Upper lobe of left lung (tissue), 6 donors: ENCODE data around the gene ITPR2. TPM values are rescaled to one million over a fixed set of nuclear protein-coding genes. Genes with fewer than 3 reads are reported as not detected.
A peak's percentile ranks its signal among the peaks of the same experiment; 100 is the strongest.

Source experiments
- ATAC-seq, 2 donors: fragments of 200-7000 bp; cut with Tn5 transposase; one replicate each; pipeline ENCODE4 v1.9.1; 2022; ENCODE audit warnings: mild to moderate bottlenecking in 2 of 2, moderate library complexity in 2 of 2; ENCODE audit not compliant: low FRiP score in 2 of 2
- DNase-seq, 2 donors: peaks; one replicate each; pipeline ENCODE4 v3.0.0-alpha.2; 2019 to 2020
- H3K27ac ChIP-seq, 4 donors: fragments of 200-600 bp; sonication (generic); one replicate each; pipeline ENCODE4 v1.5.1; 2016 to 2019
- H3K27me3 ChIP-seq, 4 donors: fragments of 200-600 bp; sonication (generic); one replicate each; pipeline ENCODE4 v1.5.1; 2017 to 2019
- H3K36me3 ChIP-seq, 4 donors: fragments of 200-600 bp; sonication (generic); one replicate each; pipeline ENCODE4 v1.5.1; 2016 to 2019
- H3K4me1 ChIP-seq, 4 donors: fragments of 200-600 bp; sonication (generic); one replicate each; pipeline ENCODE4 v1.5.1; 2018 to 2019
- H3K4me3 ChIP-seq, 4 donors: fragments of 200-600 bp; sonication (generic); one replicate each; pipeline ENCODE4 v1.5.1; 2017 to 2019; ENCODE audit warnings: mild to moderate bottlenecking in 2 of 4, moderate library complexity in 1 of 4
- H3K9me3 ChIP-seq, 4 donors: fragments of 200-600 bp; sonication (generic); one replicate each; pipeline ENCODE4 v1.5.1; 2018 to 2019
- CTCF ChIP-seq, 6 experiments: fragments of 450-650 bp in 4 of 6; fragments of 200-600 bp in 2 of 6; sonication (generic) in 2 of 6; IDR thresholded peaks; one replicate each; pipeline ENCODE4 v1.5.1; 2016 to 2019; ENCODE audit warnings: antibody characterized with exemption in 6 of 6
- EP300 ChIP-seq, 4 donors: sonication (generic); formaldehyde crosslinking; IDR thresholded peaks; one replicate each; pipeline ENCODE4 v1.5.1; 2017; ENCODE audit warnings: antibody characterized with exemption in 4 of 4, control low read depth in 2 of 4
- POLR2A ChIP-seq, 4 donors: fragments of 450-650 bp; IDR thresholded peaks; one replicate each; pipeline ENCODE4 v1.5.1; 2016 to 2017; ENCODE audit warnings: antibody characterized with exemption in 4 of 4, mild to moderate bottlenecking in 2 of 4
- POLR2AphosphoS5 ChIP-seq, 2 donors: sonication (generic); formaldehyde crosslinking; IDR thresholded peaks; one replicate each; pipeline ENCODE4 v1.5.1; 2017; ENCODE audit warnings: antibody characterized with exemption in 2 of 2
- WGBS, 2 donors: methylation state at CpG; one replicate each; pipeline ENCODE4 v1.1.5; 2017 to 2018; 5-methylcytosine and 5-hydroxymethylcytosine counted together
- total RNA-seq, 6 donors: library from RNA; depleted of rRNA in 4 of 6; stranded (reverse); fragments of >200 nt in 4 of 6; gene quantifications; one replicate each; pipeline versions ENCODE4 v1.1.0 to v1.2.1, GENCODE V29; 2016 to 2021
- donor health status: DM: no; HTN: no; CAD: no; lungs with moderate emphysema.
- donor health status: DM: no; HTN: yes; CAD: no; lungs with severe emphysema.

ITPR2 gene
- total RNA-seq, 6 donors from 2014 or later: 35.5 to 115 (median 45.0) TPM

GRCh38 chr12:26701604-26702215 lies 131.3 kb downstream of the ITPR2 start:
- Histone ChIP-seq H3K27me3 (no peaks in the 10 kb centered on the region), H3K9me3 (no peaks in the 10 kb centered on the region), H3K4me1 (peaks cover 6 to 17% (median 12%) of the 10 kb centered on the region in 4 donors), H3K36me3 (peaks cover 0 to under 1% (median 0%) of the 10 kb centered on the region in 4 donors), H3K4me3 (no peak overlapping the region), H3K27ac (no peak overlapping the region)
- ATAC-seq: peak in 1 of 2 donors; percentile 51
- TF ChIP-seq POLR2A (IDR thresholded peaks at IDR 0.05): no peak
- TF ChIP-seq EP300 (IDR thresholded peaks at IDR 0.05): no peak
- peak in 5 of 6 experiments; percentile 14 to 47 (median 39) for TF ChIP-seq CTCF (IDR thresholded peaks at IDR 0.05)
- WGBS, 2 donors: 92 to 94% methylated on average over 1 of the region's 1 CpG
- DNase-seq: no peak

GRCh38 chr12:26700430-26700829 lies 132.6 kb downstream of the ITPR2 start:
- 65 to 76% methylated on average over 4 of the region's 4 CpGs for WGBS, 2 donors

GRCh38 chr12:26699237-26699636 lies 133.8 kb downstream of the ITPR2 start:
- Histone ChIP-seq H3K4me1 (peaks cover 0 to 3% (median under 1%) of the 10 kb centered on the region in 4 donors), H3K4me3 (no peak overlapping the region), H3K9me3 (no peaks in the 10 kb centered on the region), H3K27me3 (no peaks in the 10 kb centered on the region), H3K36me3 (peaks cover 0 to 12% (median 0%) of the 10 kb centered on the region in 4 donors), H3K27ac (no peak overlapping the region)
- DNase-seq (no peak), ATAC-seq (no peak)
- WGBS, 2 donors: 98% methylated on average over 2 of the region's 2 CpGs
- TF ChIP-seq POLR2AphosphoS5 (IDR thresholded peaks at IDR 0.05): no peak
- no peak for TF ChIP-seq EP300 (IDR thresholded peaks at IDR 0.05)
- no peak for TF ChIP-seq CTCF (IDR thresholded peaks at IDR 0.05)
- TF ChIP-seq POLR2A (IDR thresholded peaks at IDR 0.05): no peak

More at GRCh38 chr12:26700430-26700829, 132.6 kb downstream of the ITPR2 start:
- no peak for DNase-seq
- no peaks in the 10 kb centered on the region for H3K9me3 ChIP-seq
- H3K27ac ChIP-seq: no peak overlapping the region
- ATAC-seq: peak in 1 of 2 donors; percentile 26
- no peaks in the 10 kb centered on the region for H3K27me3 ChIP-seq
- peaks cover 6 to 14% (median 11%) of the 10 kb centered on the region in 4 donors for H3K4me1 ChIP-seq
- H3K36me3 ChIP-seq: peaks cover 0 to 12% (median 0%) of the 10 kb centered on the region in 4 donors
- no peak overlapping the region for H3K4me3 ChIP-seq
- TF ChIP-seq POLR2A (IDR thresholded peaks at IDR 0.05): no peak
- no peak for TF ChIP-seq EP300 (IDR thresholded peaks at IDR 0.05)
- no peak for TF ChIP-seq CTCF (IDR thresholded peaks at IDR 0.05)
- no peak for TF ChIP-seq POLR2AphosphoS5 (IDR thresholded peaks at IDR 0.05)

GRCh38 chr12:26698186-26698585 lies 134.8 kb downstream of the ITPR2 start:
- no peak for ATAC-seq
- no peak for DNase-seq
- no peak overlapping the region for H3K27ac ChIP-seq
- H3K9me3 ChIP-seq: no peaks in the 10 kb centered on the region
- 96% methylated on average over 4 of the region's 4 CpGs for WGBS, 2 donors
- peaks cover 0 to 12% (median 0%) of the 10 kb centered on the region in 4 donors for H3K36me3 ChIP-seq
- TF ChIP-seq CTCF (IDR thresholded peaks at IDR 0.05) (no peak), POLR2AphosphoS5 (IDR thresholded peaks at IDR 0.05) (no peak), EP300 (IDR thresholded peaks at IDR 0.05) (no peak), POLR2A (IDR thresholded peaks at IDR 0.05) (no peak)
- H3K27me3 ChIP-seq: no peaks in the 10 kb centered on the region
- no peak overlapping the region for H3K4me3 ChIP-seq
- no peaks in the 10 kb centered on the region for H3K4me1 ChIP-seq

GRCh38 chr12:26697217-26697616 lies 135.8 kb downstream of the ITPR2 start:
- H3K36me3 ChIP-seq: peaks cover 0 to 12% (median 0%) of the 10 kb centered on the region in 4 donors
- H3K27me3 ChIP-seq: no peaks in the 10 kb centered on the region
- DNase-seq (no peak), ATAC-seq (no peak)
- H3K4me3 ChIP-seq: no peak overlapping the region
- H3K4me1 ChIP-seq: no peaks in the 10 kb centered on the region
- no peaks in the 10 kb centered on the region for H3K9me3 ChIP-seq
- no peak overlapping the region for H3K27ac ChIP-seq
- no peak for TF ChIP-seq POLR2AphosphoS5 (IDR thresholded peaks at IDR 0.05)
- no peak for TF ChIP-seq CTCF (IDR thresholded peaks at IDR 0.05)
- TF ChIP-seq POLR2A (IDR thresholded peaks at IDR 0.05): no peak
- TF ChIP-seq EP300 (IDR thresholded peaks at IDR 0.05): no peak
- 62 to 85% methylated on average over 3 of the region's 3 CpGs for WGBS, 2 donors
